GM19035 (cell line): ENCODE measurements around the gene TXLNB.
A peak's percentile ranks its signal among the peaks of the same experiment; 100 is the strongest.
"Not testable (repeated sequence)": the region's sequence is repeated elsewhere in the genome, so short reads cannot be mapped to it uniquely, and the experiment has no call there.

ENCODE experiments used
- ATAC-seq: cut with Tn5 transposase; IDR thresholded peaks from one replicate; pipeline ENCODE4 v1.9.1; 2021; ENCODE audit not compliant: unreplicated experiment

TXLNB gene

DNA sequence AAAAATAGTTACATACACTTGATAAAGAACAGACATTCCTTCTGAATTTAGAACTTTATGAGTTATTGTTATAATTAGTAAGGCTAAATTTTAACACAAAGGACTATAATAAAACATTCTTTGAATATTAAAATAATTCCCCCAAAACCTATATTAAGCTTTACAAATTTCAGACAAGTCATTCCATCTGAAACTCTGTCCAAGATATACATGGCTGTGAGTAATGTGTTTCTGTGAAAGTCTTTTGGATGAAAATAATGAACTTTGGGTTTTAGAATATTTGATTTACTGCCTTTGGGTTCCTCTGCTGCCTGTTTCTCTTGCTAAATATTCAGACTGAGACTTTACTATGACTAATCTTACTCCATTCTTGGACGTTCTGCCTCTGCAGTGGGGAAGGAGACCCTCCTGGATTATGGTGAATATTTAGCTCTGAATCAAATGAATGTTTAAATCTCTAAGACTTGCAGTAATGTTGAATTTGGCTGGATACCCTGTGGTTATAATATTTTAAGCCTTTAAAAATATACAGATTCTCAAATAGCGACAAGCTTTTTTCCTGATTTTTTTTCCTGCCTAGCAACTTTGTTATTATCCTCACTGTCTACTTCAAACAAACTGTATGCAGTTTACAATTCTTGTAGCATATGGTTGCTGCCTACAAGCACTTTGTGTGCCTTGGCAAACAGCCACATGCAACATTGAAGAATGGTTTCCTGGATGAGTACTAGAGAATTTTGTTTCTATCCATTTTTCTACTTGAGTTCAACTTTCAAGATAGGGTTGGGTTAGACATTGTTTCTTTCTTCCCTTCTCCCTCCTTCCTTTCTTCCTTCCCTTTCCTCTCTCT lies 51.4 kb downstream of the TXLNB start:
- no peak for ATAC-seq

DNA sequence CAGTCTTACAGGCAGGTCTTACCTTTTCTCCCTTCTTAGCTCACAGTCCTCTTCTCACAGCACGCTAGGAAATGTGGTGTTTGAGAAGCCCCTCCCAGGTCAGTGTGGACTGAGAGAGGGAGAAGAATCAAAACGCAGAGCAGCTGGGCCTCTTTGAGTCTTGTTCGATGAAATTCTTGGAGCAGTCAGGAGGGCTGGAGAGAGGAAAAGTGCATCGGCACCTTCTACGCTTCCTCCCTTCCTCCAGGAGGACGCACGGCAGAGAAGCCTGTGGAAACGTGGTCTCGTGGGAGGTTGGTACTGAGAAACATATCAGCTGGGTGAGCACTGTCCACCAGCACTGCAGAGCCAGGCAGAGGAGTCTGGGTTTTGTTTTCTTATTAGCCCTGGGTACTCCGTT lies 52.7 kb downstream of the TXLNB start:
- no peak for ATAC-seq

DNA sequence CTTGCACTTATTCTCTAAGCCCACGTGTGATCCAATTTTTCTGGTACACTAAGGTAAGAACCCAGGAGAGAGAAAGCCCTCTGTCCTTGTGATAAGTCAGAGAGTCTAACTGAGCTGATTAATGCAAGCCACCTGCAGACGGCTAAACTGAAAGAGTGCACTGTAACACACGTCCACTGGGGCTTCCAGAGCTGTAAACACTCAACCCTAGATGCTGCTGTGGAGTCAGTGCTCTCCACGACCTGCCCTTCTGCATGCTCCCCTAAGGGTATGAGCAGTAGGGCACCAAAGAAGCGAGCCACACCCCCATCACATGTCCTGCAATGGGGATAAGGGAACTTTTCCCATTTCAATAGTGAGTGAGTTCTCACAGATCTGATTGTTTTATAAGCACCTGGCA lies 55.7 kb downstream of the TXLNB start:
- no peak for ATAC-seq

DNA sequence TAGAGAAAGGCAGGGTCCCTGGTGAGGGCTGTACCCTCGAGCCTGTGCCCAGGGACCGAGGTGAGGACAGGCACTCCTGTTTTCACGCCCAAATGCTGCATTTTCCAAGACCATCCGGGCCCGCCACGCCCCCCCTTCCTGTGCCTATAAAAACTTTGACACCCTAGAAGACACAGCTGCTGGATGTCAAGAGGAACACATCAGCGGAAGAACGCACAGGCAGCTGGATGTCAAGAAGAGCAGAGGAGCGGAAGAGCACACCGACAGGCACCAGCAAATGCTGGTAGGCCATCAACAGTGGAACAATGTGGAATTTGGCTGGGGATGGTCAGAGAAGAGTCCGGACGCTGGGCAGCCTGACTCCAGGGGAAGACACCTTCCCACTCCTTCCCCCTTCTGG lies 56.1 kb downstream of the TXLNB start:
- no peak for ATAC-seq

DNA sequence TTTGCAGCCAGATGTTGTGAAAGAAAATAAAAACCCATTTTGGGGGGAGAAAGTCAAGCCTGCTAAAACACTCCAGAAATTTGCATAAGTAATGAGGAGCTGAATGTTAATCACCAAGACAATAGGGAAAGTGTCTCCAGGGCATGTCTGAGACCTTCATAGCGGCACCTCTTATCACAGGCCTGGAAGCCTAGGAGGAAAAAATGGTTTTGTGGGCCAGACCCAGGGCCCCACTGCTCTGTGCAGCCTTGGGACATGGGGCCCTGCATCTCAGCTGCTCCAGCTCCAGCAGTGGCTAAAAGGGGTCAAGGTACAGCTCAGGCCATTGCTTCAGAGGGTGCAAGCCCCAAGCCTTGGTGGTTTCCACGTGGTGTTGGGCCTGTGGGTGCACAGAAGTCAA lies 57.6 kb downstream of the TXLNB start:
- ATAC-seq, result not testable (repeated sequence)

DNA sequence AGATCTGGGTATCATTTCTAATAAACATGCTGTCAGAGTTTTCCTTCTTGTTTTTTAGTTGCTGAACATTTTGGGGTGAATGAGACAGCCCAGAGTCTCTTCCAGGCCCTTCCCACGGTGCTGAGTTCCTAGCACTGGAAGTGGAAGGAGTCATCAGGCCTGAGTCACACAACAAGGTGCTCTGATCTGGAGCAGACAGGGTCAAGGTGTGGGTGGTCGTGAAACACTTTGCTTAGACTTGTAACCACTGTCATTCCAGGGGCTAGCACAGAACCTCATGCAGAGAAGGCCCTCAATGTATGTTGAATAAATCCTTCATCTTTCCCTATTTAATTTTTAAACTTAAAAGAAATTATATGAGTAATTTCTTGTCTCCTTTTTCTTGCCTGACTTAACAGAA lies 60.6 kb downstream of the TXLNB start:
- ATAC-seq, result no peak

DNA sequence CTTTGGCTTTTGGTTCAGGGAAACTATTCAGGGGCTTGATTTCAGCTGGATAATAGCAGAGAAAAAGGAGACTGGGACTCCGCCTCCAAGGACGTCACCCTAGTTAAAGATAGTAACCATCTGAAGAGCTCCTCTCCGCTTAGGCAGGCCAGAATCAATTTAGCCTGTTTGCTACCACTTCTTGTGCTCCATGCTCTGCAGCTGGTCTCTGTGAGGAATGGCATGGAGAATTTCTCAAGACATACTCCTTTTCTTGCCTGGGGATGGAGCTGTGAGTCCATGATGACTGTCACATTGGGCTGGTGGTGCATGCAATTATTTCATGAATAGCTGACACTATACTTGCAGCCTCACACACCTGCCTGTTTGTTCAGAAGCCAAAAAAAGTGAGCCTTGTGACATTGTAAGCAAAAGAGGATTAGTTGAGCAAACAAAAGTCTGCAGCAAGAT lies 61.4 kb downstream of the TXLNB start:
- no peak for ATAC-seq

DNA sequence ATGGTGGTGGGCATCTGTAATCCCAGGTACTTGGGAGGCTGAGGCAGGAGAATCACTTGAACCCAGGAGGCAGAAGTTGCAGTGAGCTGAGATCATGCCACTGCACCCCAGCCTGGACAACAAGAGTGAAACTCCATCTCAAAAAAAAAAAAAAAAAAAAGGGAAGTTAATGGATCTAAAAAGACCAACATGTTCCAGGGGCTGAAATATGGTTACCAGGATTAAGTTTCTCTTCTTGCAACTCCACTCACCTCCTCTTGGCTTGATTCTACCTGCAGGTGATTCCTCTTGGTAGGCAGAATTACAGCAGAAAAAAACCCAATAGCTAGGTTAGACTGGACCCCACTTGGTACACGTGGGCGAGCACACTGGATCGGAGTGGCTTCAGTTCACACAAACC lies 63.4 kb downstream of the TXLNB start:
- ATAC-seq, result not testable (repeated sequence)

DNA sequence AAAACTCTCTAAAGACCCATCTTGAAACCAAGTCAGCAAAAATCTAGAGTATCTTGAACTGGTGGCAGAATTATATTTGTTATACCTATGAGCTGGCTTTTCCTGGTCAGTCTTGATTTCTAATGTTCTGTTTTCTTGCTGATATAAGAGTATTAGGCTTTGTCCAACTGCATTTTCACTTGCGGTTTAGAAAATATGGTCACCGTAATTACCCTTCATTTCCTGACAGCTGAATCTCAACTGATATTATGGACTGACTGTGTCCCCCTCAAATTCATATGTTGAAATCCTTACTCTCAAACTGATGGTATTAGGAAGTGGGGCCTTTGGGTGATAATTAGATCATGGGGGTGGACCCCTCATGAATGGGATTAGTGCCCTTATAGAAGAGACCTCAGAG lies 72.1 kb downstream of the TXLNB start:
- no peak for ATAC-seq

DNA sequence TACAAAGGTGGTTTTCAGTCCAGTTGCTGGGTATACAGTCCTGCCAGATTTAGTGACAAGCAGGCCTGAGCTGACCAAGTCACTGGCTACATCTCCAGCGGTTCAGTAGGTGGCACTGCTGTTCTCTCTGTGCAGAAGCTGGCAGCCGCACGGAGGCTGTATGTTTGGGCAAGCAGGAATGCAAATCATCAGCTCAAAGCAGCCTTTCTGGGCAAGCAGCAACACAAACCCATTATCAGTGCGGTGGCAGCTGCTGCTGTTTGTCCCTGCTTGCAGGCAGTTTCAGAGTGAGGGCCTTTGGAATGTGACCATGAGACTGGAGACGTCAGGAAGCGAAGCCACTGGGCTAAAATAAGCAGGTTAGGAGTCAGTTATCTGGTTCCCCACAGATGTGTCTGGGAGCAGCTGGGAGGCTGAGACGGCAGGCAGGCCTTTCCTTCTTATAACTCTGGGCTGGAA lies 72.5 kb downstream of the TXLNB start:
- peak; percentile 100 for ATAC-seq

DNA sequence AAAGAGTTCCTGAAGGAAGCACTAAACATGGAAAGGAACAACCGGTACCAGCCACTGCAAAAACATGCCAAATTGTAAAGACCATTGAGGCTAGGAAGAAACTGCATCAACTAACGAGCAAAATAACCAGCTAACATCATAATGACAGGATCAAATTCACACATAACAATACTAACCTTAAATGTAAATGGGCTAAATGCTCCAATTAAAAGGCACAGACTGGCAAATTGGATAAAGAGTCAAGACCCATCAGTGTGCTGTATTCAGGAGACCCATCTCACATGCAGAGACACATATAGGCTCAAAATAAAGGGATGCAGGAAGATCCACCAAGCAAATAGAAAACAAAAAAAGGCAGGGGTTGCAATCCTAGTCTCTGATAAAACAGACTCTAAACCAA lies 79.3 kb downstream of the TXLNB start:
- ATAC-seq, result not testable (repeated sequence)

DNA sequence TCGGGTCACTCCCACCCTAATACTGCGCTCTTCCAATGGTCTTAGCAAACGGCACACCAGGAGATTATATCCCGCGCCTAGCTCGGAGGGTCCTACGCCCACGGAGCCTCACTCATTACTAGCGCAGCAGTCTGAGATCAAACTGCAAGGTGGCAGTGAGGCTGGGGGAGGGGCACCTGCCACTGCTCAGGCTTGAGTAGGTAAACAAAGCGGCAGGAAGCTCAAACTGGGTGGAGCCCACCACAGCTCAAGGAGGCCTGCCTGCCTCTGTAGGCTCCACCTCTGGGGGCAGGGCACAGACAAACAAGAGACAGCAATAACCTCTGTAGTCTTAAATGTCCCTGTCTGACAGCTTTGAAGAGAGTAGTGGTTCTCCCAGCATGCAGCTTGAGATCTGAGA lies 81.0 kb downstream of the TXLNB start:
- ATAC-seq, result not testable (repeated sequence)

DNA sequence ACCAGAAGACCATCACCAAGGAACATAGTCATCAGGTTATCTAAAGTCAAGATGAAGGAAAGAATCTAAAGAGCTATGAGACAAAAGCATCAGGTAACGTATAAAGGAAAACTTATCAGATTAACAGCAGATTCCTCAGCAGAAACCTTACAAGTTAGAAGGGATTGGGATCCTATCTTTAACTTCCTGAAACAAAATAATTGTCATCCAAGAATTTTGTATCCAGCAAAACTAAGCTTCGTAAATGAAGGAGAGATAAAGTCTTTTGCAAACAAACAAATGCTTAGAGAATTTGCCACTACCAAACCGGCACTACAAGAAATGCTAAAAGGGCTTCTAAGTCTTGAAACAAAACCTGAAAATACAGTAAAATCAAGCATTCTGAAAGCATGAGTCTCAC lies 86.0 kb downstream of the TXLNB start:
- ATAC-seq, result no peak

DNA sequence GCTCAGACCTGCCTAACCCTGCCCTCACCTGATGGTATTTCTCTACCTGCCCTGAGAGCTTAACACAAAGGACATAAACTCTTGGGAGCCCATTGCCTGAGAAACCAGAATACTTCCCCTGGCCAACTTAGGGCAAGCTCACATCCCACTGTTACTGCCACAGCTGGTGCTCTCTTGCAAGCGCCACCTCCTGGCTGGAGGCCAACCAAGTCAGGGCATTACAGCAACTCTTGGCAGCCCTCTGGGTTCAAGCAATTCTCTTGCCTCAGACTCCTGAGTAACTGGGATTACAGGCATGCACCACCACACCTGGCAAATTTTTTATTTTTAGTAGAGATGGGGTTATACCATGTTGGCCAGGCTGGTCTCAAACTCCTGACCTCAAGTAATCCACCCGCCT lies 86.8 kb downstream of the TXLNB start:
- no peak for ATAC-seq

DNA sequence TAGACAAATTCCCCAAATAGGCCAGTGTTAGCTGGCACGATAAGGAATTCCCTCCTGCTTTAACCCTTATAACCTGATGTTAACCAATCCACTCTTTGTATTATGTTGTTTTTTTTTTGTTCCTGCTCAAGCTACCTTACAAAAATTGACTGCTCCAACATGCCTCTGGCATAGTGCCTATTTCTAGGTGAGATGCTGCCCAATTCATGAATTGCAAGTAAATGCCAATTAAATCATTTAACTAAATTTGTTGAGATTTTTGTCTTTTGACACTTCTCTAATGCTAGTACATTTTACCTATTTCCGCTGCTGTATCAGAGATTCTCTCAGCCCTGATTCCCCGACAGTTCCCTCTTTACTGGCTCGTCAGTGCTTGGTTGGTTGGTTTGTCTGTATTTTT lies 90.4 kb downstream of the TXLNB start:
- no peak for ATAC-seq

DNA sequence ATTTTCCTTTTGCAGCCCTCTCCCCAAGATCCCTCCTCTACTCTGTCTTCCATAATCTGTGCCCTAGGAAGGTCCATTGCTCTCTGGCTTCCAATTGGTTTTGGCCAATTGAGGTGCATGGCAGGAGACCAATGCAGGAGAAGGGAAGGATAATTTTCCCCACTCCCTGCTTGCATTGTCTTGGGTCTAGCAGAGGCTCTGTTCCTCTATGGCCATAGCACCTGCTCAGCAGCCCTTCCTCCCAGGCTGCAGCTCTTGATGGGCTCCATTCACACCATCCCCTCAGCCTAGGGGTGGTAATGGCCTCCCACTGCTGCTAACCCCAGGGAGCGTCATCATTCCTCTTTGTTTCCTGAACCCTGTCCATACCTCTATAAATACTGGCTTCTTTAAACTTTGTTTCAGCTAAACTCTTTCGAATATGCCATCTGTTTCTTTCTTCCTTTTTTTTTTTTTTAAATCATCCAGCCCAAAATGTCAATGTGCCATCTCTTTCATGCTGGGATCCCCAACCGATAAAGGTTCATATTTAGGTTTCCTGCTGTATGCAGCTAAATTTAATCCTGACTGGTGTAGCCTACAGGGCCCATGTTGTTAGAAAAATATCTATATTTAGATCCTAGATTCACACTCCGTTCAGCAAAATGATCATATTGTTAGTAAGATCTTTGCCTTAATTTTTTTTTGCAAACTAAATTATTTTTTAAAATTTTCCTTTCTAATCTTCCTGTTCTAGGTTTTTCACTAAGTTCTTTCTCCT lies 93.1 kb downstream of the TXLNB start:
- ATAC-seq, result no peak

DNA sequence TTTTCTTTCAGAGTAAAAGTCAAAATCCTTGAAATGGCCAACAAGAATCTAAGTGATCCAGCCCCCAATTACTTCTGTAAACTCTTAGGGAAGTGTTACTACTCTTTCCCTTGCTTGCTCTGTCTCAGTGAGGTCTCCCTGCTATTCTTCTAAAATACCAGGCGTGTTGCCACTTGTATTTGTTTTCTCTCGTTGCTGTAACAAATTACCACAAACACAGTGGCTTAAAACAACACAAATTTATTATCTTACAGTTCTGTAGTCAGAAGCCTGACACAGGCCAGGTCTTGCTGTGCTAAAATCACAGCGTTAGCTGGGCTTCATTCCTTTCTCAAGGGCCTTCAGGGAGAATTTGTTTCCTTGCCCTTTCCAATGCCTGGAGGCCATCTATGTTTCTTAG lies 97.1 kb downstream of the TXLNB start:
- ATAC-seq, result no peak
